ENCODE results near the gene SKI.
A peak's percentile ranks its signal among the peaks of the same experiment; 100 is the strongest.
"Not testable (repeated sequence)": the region's sequence is repeated elsewhere in the genome, so short reads cannot be mapped to it uniquely, and the experiment has no call there.

Gene SKI

GRCh38 chr1:2255047-2255419 lies 26.9 kb downstream of the SKI start:
- Mint-ChIP-seq H3K36me3 (ENCODE audit: insufficient read depth) (no peaks in the 10 kb centered on the region), H3K4me1 (ENCODE audit: low read depth in 2 of 2) (peaks cover 26 to 35% of the 10 kb centered on the region in 2 donors), H3K27me3 (no peaks in the 10 kb centered on the region), H3K9me3 (no peaks in the 10 kb centered on the region), H3K27ac (no peak overlapping the region), H3K4me3 (no peak overlapping the region)
- ATAC-seq (replicated peaks) (no peak), DNase-seq (no peak)

GRCh38 chr1:2255420-2256369 lies 27.6 kb downstream of the SKI start:
- no peaks in the 10 kb centered on the region for H3K27me3 Mint-ChIP-seq
- no peak overlapping the region for H3K4me3 Mint-ChIP-seq
- ATAC-seq (replicated peaks): peak; percentile 68
- no peaks in the 10 kb centered on the region for H3K9me3 Mint-ChIP-seq
- peaks cover 30 to 34% of the 10 kb centered on the region in 2 donors for H3K4me1 Mint-ChIP-seq (ENCODE audit: low read depth in 2 of 2)
- H3K27ac Mint-ChIP-seq: no peak overlapping the region
- H3K36me3 Mint-ChIP-seq (ENCODE audit: insufficient read depth): peaks cover under 1% of the 10 kb centered on the region
- peak; percentile 78 to 85 (median 81) for DNase-seq

- DNase-seq (no peak), ATAC-seq (replicated peaks) (no peak)
- no peaks in the 10 kb centered on the region for H3K9me3 Mint-ChIP-seq
- peaks cover 10% of the 10 kb centered on the region for H3K36me3 Mint-ChIP-seq (ENCODE audit: insufficient read depth)
- no peak overlapping the region for H3K27ac Mint-ChIP-seq
- H3K4me1 Mint-ChIP-seq (ENCODE audit: low read depth in 2 of 2): peaks cover 33 to 36% of the 10 kb centered on the region in 2 donors
- H3K27me3 Mint-ChIP-seq: no peaks in the 10 kb centered on the region
- H3K4me3 Mint-ChIP-seq: no peak overlapping the region
Measured at GRCh38 chr1:2256435-2257244, 28.5 kb downstream of the SKI start.

DNA sequence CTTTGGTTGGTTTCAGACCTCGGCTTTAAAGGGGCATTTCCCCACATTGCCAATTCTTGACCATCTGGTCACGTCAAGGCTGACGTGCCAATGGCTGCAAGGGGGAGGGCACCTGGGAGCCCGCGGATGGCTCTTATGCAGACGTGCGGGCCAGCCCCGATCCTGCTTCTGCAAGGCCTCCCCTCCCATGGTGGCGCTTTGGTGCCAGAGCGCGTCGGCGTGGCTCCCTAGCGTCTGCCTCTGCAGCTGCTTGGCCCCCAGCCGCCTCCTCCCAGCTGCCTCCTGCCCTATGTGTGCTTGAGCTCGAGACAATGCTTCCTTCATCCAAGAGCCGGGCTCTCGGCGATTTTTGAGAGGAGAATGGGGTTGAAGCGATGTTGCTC lies 29.1 kb downstream of the SKI start:
- ATAC-seq (replicated peaks): no peak
- Mint-ChIP-seq H3K27me3 (no peaks in the 10 kb centered on the region), H3K4me1 (ENCODE audit: low read depth in 2 of 2) (peaks cover 31 to 36% of the 10 kb centered on the region in 2 donors), H3K4me3 (no peak overlapping the region), H3K36me3 (ENCODE audit: insufficient read depth) (peaks cover 15% of the 10 kb centered on the region), H3K27ac (no peak overlapping the region), H3K9me3 (no peaks in the 10 kb centered on the region)
- DNase-seq: no peak

DNA sequence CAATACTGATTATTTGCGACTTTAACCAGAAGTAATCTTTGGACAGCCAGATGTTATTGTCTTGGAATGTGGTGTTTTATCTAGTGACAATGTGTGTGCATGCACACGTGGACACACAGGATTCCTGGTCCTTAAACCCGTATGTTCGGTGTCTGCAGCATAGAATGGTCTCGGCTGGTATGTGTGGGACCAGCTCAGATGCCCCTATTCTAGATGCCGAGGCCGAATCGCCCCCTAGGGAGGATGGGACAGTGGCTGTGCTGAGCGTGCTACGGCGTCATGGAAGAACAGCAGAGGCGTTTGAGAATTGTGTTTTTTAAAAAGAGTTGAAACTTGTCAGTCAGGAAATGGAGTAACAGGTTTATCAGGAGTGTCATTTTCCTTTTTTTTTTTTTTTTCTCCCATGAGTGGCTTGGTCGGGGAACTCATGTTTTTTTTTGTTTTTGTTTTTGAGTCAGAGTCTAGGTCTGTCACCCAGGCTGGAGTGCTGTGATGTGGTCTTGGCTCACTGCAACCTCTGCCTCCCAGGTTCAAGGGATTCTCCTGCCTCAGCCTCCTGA lies 30.1 kb downstream of the SKI start:
- no peak for ATAC-seq (replicated peaks)
- Mint-ChIP-seq H3K4me1 (ENCODE audit: low read depth in 2 of 2) (peaks cover 28 to 33% of the 10 kb centered on the region in 2 donors), H3K27ac (no peak overlapping the region)

GRCh38 chr1:2258996-2259395 lies 30.9 kb downstream of the SKI start:
- no peaks in the 10 kb centered on the region for H3K9me3 Mint-ChIP-seq
- H3K4me1 Mint-ChIP-seq (ENCODE audit: low read depth in 2 of 2): peaks cover 27 to 38% of the 10 kb centered on the region in 2 donors
- ATAC-seq (replicated peaks) (peak; percentile 16), DNase-seq (peak; percentile 53 to 66 (median 66))
- H3K36me3 Mint-ChIP-seq (ENCODE audit: insufficient read depth): peaks cover 30% of the 10 kb centered on the region
- peak overlapping the region in 1 of 2 donors; percentile 51 for H3K4me3 Mint-ChIP-seq
- H3K27ac Mint-ChIP-seq: no peak overlapping the region
- no peaks in the 10 kb centered on the region for H3K27me3 Mint-ChIP-seq

More for the DNA sequence above, 30.1 kb downstream of the SKI start:
- DNase-seq: no peak
- no peaks in the 10 kb centered on the region for H3K27me3 Mint-ChIP-seq
- H3K36me3 Mint-ChIP-seq (ENCODE audit: insufficient read depth): peaks cover 24% of the 10 kb centered on the region
- H3K9me3 Mint-ChIP-seq: no peaks in the 10 kb centered on the region
- H3K4me3 Mint-ChIP-seq: peak overlapping the region in 1 of 2 donors; percentile 48

- Mint-ChIP-seq H3K27ac (no peak overlapping the region), H3K4me3 (no peak overlapping the region), H3K4me1 (ENCODE audit: low read depth in 2 of 2) (peaks cover 30 to 44% of the 10 kb centered on the region in 2 donors), H3K36me3 (ENCODE audit: insufficient read depth) (peaks cover 39% of the 10 kb centered on the region), H3K27me3 (no peaks in the 10 kb centered on the region), H3K9me3 (no peaks in the 10 kb centered on the region)
- DNase-seq (no peak), ATAC-seq (replicated peaks) (no peak)
Measured at GRCh38 chr1:2259668-2260402, 31.7 kb downstream of the SKI start.

DNA sequence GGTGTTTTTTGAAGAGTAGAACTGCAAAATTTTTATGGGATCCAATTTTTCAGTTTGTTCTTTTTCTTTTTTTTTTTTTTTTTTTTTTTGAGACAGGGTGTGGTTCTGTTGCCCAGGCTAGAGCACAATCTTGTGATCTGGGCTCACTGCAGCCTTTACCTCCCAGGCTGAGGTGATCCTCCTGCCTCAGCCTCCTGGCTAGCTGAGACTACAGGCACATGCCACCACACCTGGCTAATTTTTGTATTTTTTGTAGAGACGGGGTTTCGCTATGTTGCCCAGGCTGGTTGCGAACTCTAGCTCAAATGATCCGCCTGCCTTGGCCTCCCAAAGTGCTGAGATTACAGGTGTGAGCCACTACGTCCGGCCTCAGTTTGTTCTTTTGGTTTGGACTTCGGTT lies 32.4 kb downstream of the SKI start:
- not testable (repeated sequence) for H3K4me3 Mint-ChIP-seq; H3K9me3 Mint-ChIP-seq; H3K27me3 Mint-ChIP-seq; DNase-seq; ATAC-seq (replicated peaks); H3K27ac Mint-ChIP-seq
- Mint-ChIP-seq H3K4me1 (ENCODE audit: low read depth in 2 of 2) (peaks cover 36 to 50% of the 10 kb centered on the region in 2 donors), H3K36me3 (ENCODE audit: insufficient read depth) (peaks cover 45% of the 10 kb centered on the region)

DNA sequence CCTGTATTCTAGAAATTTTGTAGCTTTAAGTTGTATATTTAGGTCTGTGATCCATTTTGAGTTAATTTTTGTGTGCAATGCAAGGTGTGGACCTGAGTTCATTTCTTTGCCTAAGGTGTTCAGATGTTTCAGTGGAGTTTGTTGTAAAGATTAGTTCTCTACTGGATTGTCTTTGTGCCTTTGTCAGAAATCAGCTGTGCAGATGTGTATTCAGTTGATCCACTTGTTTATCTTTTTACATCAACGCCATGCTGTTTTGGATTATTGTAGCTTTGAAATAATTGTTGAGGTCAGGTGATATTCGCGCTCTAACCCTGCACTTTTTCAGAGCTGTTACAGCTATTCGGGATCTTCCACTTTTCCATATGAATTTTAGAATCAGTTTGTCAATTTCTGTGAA lies 32.8 kb downstream of the SKI start:
- Mint-ChIP-seq H3K9me3 (no peaks in the 10 kb centered on the region), H3K4me1 (ENCODE audit: low read depth in 2 of 2) (peaks cover 36 to 53% of the 10 kb centered on the region in 2 donors), H3K4me3 (no peak overlapping the region), H3K36me3 (ENCODE audit: insufficient read depth) (peaks cover 50% of the 10 kb centered on the region), H3K27me3 (no peaks in the 10 kb centered on the region), H3K27ac (no peak overlapping the region)
- ATAC-seq (replicated peaks) (no peak), DNase-seq (no peak)

DNA sequence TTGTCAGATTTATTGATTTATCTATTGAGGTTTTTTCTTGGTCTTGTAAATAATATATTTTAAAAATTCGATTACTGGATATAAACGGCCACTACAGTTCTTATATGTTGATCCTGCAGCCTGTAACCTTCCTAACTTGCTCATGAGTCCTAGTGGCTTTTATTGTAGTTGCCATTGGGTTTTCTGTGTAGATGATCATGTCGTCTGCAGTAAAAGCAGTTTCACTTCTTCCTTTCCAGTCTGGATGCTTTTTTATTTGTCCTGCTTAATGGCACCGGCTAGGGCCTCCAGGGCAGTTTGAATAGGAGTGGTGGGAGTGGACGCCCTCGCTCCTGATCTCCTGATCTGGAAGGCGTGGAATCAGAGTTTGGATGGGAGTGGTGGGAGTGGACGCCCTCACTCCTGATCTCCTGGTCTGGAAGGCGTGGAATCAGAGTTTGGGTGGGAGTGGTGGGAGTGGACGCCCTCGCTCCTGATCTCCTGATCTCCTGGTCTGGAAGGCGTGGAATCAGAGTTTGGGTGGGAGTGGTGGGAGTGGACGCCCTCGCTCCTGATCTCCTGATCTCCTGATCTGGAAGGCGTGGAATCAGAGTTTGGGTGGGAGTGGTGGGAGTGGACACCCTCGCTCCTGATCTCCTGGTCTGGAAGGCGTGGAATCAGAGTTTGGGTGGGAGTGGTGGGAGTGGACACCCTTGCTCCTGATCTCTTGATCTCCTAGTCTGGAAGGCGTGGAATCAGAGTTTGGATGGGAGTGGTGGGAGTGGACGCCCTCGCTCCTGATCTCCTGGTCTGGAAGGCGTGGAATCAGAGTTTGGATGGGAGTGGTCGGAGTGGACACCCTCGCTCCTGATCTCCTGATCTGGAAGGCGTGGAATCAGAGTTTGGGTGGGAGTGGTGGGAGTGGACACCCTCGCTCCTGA lies 33.6 kb downstream of the SKI start:
- Mint-ChIP-seq H3K36me3 (ENCODE audit: insufficient read depth) (peaks cover 58% of the 10 kb centered on the region), H3K4me3 (peak overlapping the region in 1 of 2 donors; percentile 33), H3K4me1 (ENCODE audit: low read depth in 2 of 2) (peaks cover 43 to 60% of the 10 kb centered on the region in 2 donors)
- not testable (repeated sequence) for H3K9me3 Mint-ChIP-seq; ATAC-seq (replicated peaks); H3K27me3 Mint-ChIP-seq; H3K27ac Mint-ChIP-seq; DNase-seq

GRCh38 chr1:2266301-2266975 lies 38.3 kb downstream of the SKI start:
- Mint-ChIP-seq H3K4me3 (peak overlapping the region in 1 of 2 donors; percentile 54), H3K4me1 (ENCODE audit: low read depth in 2 of 2) (peaks cover 36 to 41% of the 10 kb centered on the region in 2 donors), H3K9me3 (no peaks in the 10 kb centered on the region), H3K36me3 (ENCODE audit: insufficient read depth) (peaks cover 96% of the 10 kb centered on the region), H3K27me3 (no peaks in the 10 kb centered on the region), H3K27ac (peak overlapping the region; percentile 81 to 95)
- no peak for ATAC-seq (replicated peaks)
- no peak for DNase-seq
